ENCODE measurements around the gene CDH10. TPM values are rescaled to one million over a fixed set of nuclear protein-coding genes. Genes with fewer than 3 reads are reported as not detected.

Gene CDH10
- total RNA-seq, 1 experiment from 2014 or later: 0.22 TPM

GRCh38 chr5:24497591-24498157, 147.1 kb downstream of the CDH10 start:
- Mint-ChIP-seq H3K9me3 (no peaks in the 10 kb centered on the region), H3K27me3 (ENCODE audit: low read depth) (no peaks in the 10 kb centered on the region), H3K4me1 (peaks cover 11% of the 10 kb centered on the region), H3K4me3 (no peak overlapping the region), H3K36me3 (no peaks in the 10 kb centered on the region), H3K27ac (no peak overlapping the region)
- POLR2A ChIA-PET: no interaction called here
- ATAC-seq (no peak), DNase-seq (ENCODE audit: low spot score) (no peak)
- CTCF ChIA-PET: no interaction called here
- no peak for TF ChIP-seq ZNF138 (CRISPR knock-in tag; conservative IDR thresholded peaks at IDR 0.05)
- no peak for TF ChIP-seq SMAD3 (CRISPR knock-in tag; IDR thresholded peaks at IDR 0.05; ENCODE audit: borderline replicate concordance)
- TF ChIP-seq TEAD4 (CRISPR knock-in tag; IDR thresholded peaks at IDR 0.05): no peak
- no peak for TF ChIP-seq E2F5 (CRISPR knock-in tag; IDR thresholded peaks at IDR 0.05)
- no peak for TF ChIP-seq ZNF219 (CRISPR knock-in tag; IDR thresholded peaks at IDR 0.05; ENCODE audit: borderline replicate concordance)
- TF ChIP-seq HMGXB4 (CRISPR knock-in tag; IDR thresholded peaks at IDR 0.05): no peak
- TF ChIP-seq AR (CRISPR knock-in tag; IDR thresholded peaks at IDR 0.05): no peak
- no peak for TF ChIP-seq ZNF281 (CRISPR knock-in tag; IDR thresholded peaks at IDR 0.05)
- TF ChIP-seq FOXJ3 (CRISPR knock-in tag; IDR thresholded peaks at IDR 0.05; ENCODE audit: borderline replicate concordance): no peak
- no peak for TF ChIP-seq ATF6 (CRISPR knock-in tag; IDR thresholded peaks at IDR 0.05)
- TF ChIP-seq NFE2L1 (CRISPR knock-in tag; IDR thresholded peaks at IDR 0.05): no peak
- TF ChIP-seq ZBTB43 (CRISPR knock-in tag; IDR thresholded peaks at IDR 0.05): no peak
- no peak for TF ChIP-seq FOXP4 (CRISPR knock-in tag; IDR thresholded peaks at IDR 0.05)
- TF ChIP-seq ZBTB21 (CRISPR knock-in tag; IDR thresholded peaks at IDR 0.05; ENCODE audit: borderline replicate concordance): no peak
- TF ChIP-seq ZNF121 (CRISPR knock-in tag; IDR thresholded peaks at IDR 0.05): no peak
- TF ChIP-seq EMX1 (CRISPR knock-in tag; IDR thresholded peaks at IDR 0.05): no peak
- TF ChIP-seq ARID4B (CRISPR knock-in tag; IDR thresholded peaks at IDR 0.05; ENCODE audit: borderline replicate concordance): no peak
- no peak for TF ChIP-seq CREM (CRISPR knock-in tag; IDR thresholded peaks at IDR 0.05)
